Panc1 (cell line): ENCODE measurements around the gene IDI1. TPM values are rescaled to one million over a fixed set of nuclear protein-coding genes. Genes with fewer than 3 reads are reported as not detected.
"Not testable (repeated sequence)": the region's sequence is repeated elsewhere in the genome, so short reads cannot be mapped to it uniquely, and the experiment has no call there.

Source experiments
- ATAC-seq: fragments of 200-7000 bp; cut with Tn5 transposase; 2 replicates; pipeline ENCODE4 v1.9.1; 2020; ENCODE audit warnings: mild to moderate bottlenecking, moderate library complexity
- BruUV-seq: library from RNA; stranded (reverse); fragments of 400-500 nt; replicated peaks from 2 replicates; lab custom pipeline; 2021; lab: Mats Ljungman, UMichigan
- CTCF ChIA-PET: fragments of 300-600 bp; sonication (Branson Sonifier 250); formaldehyde crosslinking; loops from one replicate; lab custom pipeline; 2022; ENCODE audit warnings: antibody characterized with exemption; lab: Charles Lee
- POLR2A ChIA-PET: fragments of 300-600 bp; sonication (Branson Sonifier 250); formaldehyde crosslinking; loops from one replicate; lab custom pipeline; 2022; ENCODE audit warnings: antibody characterized with exemption; lab: Charles Lee
- DNase-seq: peaks from one replicate; pipeline ENCODE4 v3.0.0-alpha.2; 2010; ENCODE audit warnings: low read depth, low spot score
- H3K27ac ChIP-seq: 2 replicates; pipeline ENCODE4 v1.5.1; 2011; ENCODE audit warnings: mild to moderate bottlenecking, low read length, inconsistent platforms
- H3K27me3 ChIP-seq: fragments of 200-500 bp; sonication (Bioruptor generic); 2 replicates; pipeline ENCODE4 v1.6.0; 2014; ENCODE audit warnings: low read length, inconsistent platforms; ENCODE audit not compliant: control insufficient read depth, insufficient read depth
- H3K36me3 ChIP-seq: fragments of 200-500 bp; sonication (Bioruptor generic); 2 replicates; pipeline ENCODE4 v1.5.1; 2014; ENCODE audit warnings: inconsistent platforms, mild to moderate bottlenecking, low read length, moderate library complexity; ENCODE audit not compliant: control insufficient read depth, insufficient read depth
- H3K4me1 ChIP-seq: 2 replicates; pipeline ENCODE4 v1.5.1; 2011; ENCODE audit warnings: inconsistent platforms, mild to moderate bottlenecking, low read length, moderate library complexity; ENCODE audit not compliant: control insufficient read depth, insufficient read depth
- H3K4me3 ChIP-seq, 2 experiments: 2 replicates each; pipeline ENCODE4 v1.5.1; 2011 to 2012; ENCODE audit warnings: low read depth in 2 of 2, low read length in 2 of 2, mild to moderate bottlenecking in 2 of 2, inconsistent platforms in 1 of 2, moderate library complexity in 1 of 2
- H3K9me3 ChIP-seq: fragments of 200-500 bp; sonication (Bioruptor generic); 2 replicates; pipeline ENCODE4 v1.5.1; 2014; ENCODE audit warnings: low read depth, mild to moderate bottlenecking, inconsistent platforms, low read length, moderate library complexity; ENCODE audit not compliant: control insufficient read depth, insufficient read depth
- POLR2AphosphoS5 ChIP-seq: IDR thresholded peaks from 2 replicates; pipeline ENCODE4 v1.6.1; 2012; ENCODE audit warnings: mild to moderate bottlenecking, low read depth, low read length, moderate library complexity
- REST ChIP-seq, 2 experiments: IDR thresholded peaks; 2 replicates each; pipeline ENCODE4 v1.6.1; 2011 to 2012; ENCODE audit warnings: low read depth in 2 of 2, control low read depth in 1 of 2, low read length in 1 of 2, mild to moderate bottlenecking in 1 of 2, moderate library complexity in 1 of 2; ENCODE audit not compliant: insufficient read depth in 1 of 2
- SIN3A ChIP-seq: IDR thresholded peaks from 2 replicates; pipeline ENCODE4 v1.6.1; 2012; ENCODE audit warnings: low read depth, mild to moderate bottlenecking, low read length, moderate library complexity, borderline replicate concordance; ENCODE audit not compliant: insufficient read depth
- TCF7L2 ChIP-seq: IDR thresholded peaks from 2 replicates; pipeline ENCODE4 v1.6.1; 2011; ENCODE audit warnings: mild to moderate bottlenecking, low read depth, low read length, inconsistent platforms
- in situ Hi-C: cut with HindIII; loops from 2 replicates; pipeline ENCODE4 v1.10.0; 2016; ENCODE audit warnings: low sequenced_read_pairs, low pct_unique_long_range_greater_than_20kb
- intact Hi-C: fragments of 100-400 bp; cut with micrococcal nuclease; formaldehyde crosslinking; loops from one replicate; pipeline ENCODE4 v1.10.0; 2022; ENCODE audit not compliant: unreplicated experiment
- total RNA-seq: library from RNA; stranded (reverse); gene quantifications from one replicate; pipeline ENCODE4 v1.2.1, GENCODE V29; 2021; ENCODE audit not compliant: unreplicated experiment
- TF ChIP-seq, protein P1 (sequence below): fragments of 450-650 bp; IDR thresholded peaks from 2 replicates; pipeline ENCODE4 v1.5.1; 2017; ENCODE audit warnings: mild to moderate bottlenecking

IDI1 gene
- total RNA-seq, 1 experiment from 2014 or later, result 47.9 TPM

- ChIA-PET CTCF (no interaction called here), POLR2A (interaction anchor here (0.6 kb wide), 1 partner anchor 10 kb away, joined by 5 read pairs; no protein-coding TSS in a partner anchor)
- no peak overlapping the region for H3K27ac ChIP-seq
- no peak for DNase-seq
- intact Hi-C loops (no loop called here), in situ Hi-C loops (no loop called here)
- TF ChIP-seq TCF7L2 (no peak), SIN3A (no peak), POLR2AphosphoS5 (no peak), REST (IDR thresholded peaks at IDR 0.05; ENCODE audit: insufficient read depth in 1 of 2, low read depth in 2 of 2, low read length in 1 of 2) (no peak)
- TF ChIP-seq, protein P1, sequence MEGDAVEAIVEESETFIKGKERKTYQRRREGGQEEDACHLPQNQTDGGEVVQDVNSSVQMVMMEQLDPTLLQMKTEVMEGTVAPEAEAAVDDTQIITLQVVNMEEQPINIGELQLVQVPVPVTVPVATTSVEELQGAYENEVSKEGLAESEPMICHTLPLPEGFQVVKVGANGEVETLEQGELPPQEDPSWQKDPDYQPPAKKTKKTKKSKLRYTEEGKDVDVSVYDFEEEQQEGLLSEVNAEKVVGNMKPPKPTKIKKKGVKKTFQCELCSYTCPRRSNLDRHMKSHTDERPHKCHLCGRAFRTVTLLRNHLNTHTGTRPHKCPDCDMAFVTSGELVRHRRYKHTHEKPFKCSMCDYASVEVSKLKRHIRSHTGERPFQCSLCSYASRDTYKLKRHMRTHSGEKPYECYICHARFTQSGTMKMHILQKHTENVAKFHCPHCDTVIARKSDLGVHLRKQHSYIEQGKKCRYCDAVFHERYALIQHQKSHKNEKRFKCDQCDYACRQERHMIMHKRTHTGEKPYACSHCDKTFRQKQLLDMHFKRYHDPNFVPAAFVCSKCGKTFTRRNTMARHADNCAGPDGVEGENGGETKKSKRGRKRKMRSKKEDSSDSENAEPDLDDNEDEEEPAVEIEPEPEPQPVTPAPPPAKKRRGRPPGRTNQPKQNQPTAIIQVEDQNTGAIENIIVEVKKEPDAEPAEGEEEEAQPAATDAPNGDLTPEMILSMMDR, result no peak
- peaks cover 13% of the 10 kb centered on the region for H3K4me1 ChIP-seq
- H3K27me3 ChIP-seq, result no peaks in the 10 kb centered on the region
- ATAC-seq, result no peak
- H3K4me3 ChIP-seq, result no peak overlapping the region
- BruUV-seq, result no TSS peak
- no peaks in the 10 kb centered on the region for H3K9me3 ChIP-seq
- H3K36me3 ChIP-seq, result peaks cover 28% of the 10 kb centered on the region
Observed at GRCh38 chr10:1041514-1041913, 7.4 kb downstream of the IDI1 start.

DNA sequence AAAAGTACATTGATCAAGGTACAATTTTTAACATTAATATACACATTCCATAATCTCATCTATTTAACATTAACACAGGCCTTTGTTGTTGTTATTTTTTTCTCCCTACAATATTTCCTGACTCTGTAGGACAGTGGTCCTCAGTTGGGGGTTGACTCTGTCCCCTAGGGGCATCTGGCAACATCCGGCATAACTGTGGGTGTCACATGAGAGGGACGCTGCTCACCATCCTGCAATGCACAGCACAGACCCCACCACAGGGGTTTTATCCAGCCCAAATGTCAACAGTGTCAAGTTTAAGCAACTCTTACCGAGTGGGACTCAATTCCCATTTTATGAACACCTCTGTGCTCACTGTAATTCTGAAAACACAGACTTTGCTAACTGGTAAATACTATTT lies 8.8 kb downstream of the IDI1 start:
- ChIA-PET POLR2A (no interaction called here), CTCF (no interaction called here)
- no peak for TF ChIP-seq SIN3A
- no peak for TF ChIP-seq REST (IDR thresholded peaks at IDR 0.05; ENCODE audit: insufficient read depth in 1 of 2, low read depth in 2 of 2, low read length in 1 of 2)
- TF ChIP-seq, protein P1, result no peak
- TF ChIP-seq POLR2AphosphoS5, result no peak
- TF ChIP-seq TCF7L2, result no peak
- Histone ChIP-seq H3K27ac (no peak overlapping the region), H3K27me3 (no peaks in the 10 kb centered on the region), H3K4me1 (peaks cover 9% of the 10 kb centered on the region), H3K4me3 (no peak overlapping the region), H3K36me3 (peaks cover 28% of the 10 kb centered on the region), H3K9me3 (no peaks in the 10 kb centered on the region)
- in situ Hi-C loops (no loop called here), intact Hi-C loops (no loop called here)
- DNase-seq (no peak), ATAC-seq (no peak)
- no TSS peak for BruUV-seq

- in situ Hi-C loops, result not testable (repeated sequence)
Observed at GRCh38 chr10:1038769-1039168, 10.2 kb downstream of the IDI1 start.

More at GRCh38 chr10:1038769-1039168, 10.2 kb downstream of the IDI1 start:
- H3K27me3 ChIP-seq, DNase-seq, POLR2A ChIA-PET, CTCF ChIA-PET, H3K9me3 ChIP-seq, H3K4me3 ChIP-seq, BruUV-seq, intact Hi-C loops, H3K4me1 ChIP-seq, ATAC-seq, H3K27ac ChIP-seq: not testable (repeated sequence)
- H3K36me3 ChIP-seq, result peaks cover 28% of the 10 kb centered on the region
